ENCODE results near the gene SYNGR3.
"Not testable (repeated sequence)": the region's sequence is repeated elsewhere in the genome, so short reads cannot be mapped to it uniquely, and the experiment has no call there.

SYNGR3 gene

DNA sequence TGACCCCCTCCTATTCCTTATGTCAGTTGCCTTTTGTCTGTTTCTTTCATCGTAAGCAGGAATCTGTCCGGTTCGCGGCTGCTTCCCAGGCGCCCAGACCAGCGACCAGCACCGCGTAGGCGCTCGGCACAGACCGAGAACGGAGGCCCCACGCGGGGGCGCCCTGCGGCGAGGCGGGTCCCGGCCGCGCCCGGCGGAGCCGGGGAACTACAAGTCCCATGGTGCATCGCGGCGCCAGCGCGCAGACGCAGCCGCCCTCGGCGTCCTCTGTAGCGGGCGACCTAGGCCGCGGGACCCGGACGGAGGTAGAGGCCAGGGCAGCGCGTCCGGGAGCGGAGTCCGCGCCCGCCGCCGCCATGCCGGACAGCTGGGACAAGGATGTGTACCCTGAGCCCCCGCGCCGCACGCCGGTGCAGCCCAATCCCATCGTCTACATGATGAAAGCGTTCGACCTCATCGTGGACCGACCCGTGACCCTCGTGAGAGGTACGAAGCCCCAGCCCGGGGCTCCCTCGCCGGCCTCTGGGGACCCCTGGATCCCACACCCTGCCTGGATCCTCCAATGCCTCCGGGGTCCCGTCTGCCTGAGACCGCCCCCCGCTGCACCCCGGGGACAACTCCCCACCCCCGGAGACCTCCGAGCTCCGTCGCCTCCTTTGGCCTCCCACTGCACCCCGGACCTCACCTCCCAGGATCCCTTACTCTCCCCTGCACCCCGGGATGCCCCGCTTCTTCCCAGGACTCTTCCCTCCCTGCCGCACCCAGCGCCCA lies 30.3 kb upstream of the SYNGR3 start, which contains the start of gene NDUFB10:
NDUFB10 (plus strand) TSS at position 270 of the 771 bp plus-strand sequence; CDS start at position 357, 87 bp downstream.
- peak; percentile 87 to 93 for DNase-seq

DNA sequence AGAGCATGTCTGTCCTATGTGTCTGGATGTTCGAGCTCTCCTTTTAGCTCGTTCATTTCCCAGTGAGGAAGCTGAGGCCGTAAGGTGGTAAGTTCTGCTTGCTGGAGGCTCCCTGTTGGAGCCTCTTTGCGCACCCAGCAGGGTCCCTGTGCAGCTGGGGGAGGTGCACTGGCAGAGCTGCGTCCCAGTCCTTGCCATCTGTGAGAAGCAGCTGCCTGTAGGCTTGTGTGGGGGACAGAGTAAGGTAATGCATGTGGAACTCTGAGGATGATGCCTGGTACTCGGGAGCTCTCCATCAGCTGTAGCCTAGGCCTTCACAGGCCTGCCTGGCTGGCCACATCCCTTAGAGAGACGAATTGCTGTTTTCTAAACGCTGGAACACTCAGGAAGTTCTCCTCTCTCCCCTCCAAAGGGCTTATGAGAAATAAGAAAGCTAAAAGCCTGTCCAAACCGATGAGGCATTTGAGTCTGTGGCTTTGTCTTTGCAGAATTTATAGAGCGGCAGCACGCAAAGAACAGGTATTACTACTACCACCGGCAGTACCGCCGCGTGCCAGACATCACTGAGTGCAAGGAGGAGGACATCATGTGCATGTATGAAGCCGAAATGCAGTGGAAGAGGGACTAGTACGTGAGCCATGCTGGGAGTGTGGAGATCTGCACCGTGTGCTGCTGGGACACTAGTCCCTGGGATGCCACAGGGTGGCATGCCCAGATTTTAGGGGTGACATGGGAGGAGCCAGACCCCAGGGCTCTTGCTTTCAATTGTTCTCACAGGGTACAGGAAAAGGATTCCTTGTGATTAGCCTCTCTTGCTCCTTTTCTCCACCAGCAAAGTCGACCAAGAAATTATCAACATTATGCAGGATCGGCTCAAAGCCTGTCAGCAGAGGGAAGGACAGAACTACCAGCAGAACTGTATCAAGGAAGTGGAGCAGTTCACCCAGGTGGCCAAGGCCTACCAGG lies 28.8 kb upstream of the SYNGR3 start:
- peak in 1 of 2 donors; percentile 50 for DNase-seq

DNA sequence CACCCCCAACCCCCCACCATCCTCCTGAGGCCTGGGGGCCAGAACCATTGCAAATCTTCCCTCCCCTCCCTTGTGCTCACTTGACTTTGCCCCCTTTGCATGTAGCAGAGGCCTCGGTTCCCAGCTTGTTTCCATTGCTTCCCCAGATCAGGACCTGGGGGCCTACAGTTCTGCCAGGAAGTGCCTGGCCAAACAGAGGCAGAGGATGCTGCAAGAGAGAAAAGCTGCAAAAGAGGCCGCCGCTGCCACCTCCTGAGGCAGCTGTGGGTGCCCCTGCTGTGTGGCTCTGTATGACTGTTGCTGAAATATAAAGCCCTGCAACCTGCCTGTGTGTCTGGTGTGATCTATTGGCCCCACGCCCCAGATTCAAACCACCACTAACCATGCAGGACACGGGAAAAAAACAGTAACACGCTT lies 28.1 kb upstream of the SYNGR3 start:
- no peak for DNase-seq

DNA sequence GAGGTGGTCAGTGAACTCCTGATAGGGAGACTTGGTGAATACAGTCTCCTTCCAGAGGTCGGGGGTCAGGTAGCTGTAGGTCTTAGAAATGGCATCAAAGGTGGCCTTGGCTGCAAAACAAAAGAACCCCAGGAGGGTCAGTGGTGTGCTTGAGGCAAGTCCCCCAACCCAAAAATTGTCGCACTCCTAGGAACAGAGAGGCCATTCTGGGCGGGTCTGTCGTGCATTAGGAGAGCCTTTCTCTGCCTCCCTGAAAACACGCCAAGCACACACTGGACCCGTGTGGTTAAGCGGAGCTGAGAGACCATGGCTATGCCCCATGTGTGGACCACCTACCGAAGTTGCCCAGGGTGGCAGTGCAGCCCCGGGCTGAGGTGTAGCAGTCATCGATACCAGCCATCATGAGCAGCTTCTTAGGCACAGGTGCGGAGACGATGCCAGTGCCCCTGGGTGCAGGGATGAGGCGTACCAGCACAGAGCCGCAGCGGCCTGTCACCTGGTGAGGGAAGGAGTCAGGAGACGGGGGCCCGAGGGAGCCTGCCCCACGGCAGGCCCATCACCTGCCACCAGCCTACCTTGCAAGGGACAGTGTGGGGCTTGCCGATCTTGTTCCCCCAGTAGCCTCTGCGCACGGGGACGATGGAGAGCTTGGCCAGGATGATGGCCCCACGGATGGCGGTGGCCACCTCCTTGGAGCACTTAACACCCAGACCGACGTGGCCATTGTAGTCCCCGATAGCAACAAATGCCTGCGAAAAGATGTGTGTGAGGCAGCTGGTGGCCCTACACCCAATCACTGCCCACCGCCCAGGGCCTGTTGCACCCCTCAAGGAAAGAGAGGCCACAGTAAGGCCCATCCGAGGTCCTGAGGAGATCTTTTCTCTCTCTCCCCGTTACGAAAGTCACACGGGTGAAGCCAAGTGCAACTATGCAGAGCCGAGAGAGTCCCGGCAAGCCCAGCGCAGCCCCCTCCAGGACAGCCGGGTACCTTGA lies 27.3 kb upstream of the SYNGR3 start:
- not testable (repeated sequence) for DNase-seq

GRCh38 chr16:1963806-1964505 lies 25.8 kb upstream of the SYNGR3 start:
- peak; percentile 29 to 62 for DNase-seq

GRCh38 chr16:1964506-1965395 lies 25.0 kb upstream of the SYNGR3 start, which contains the start of gene RPS2:
TSS of gene RPS2 (minus strand) at chr16:1964826. CDS start at chr16:1964625, 201 bp downstream.
- peak; percentile 99 to 100 for DNase-seq

GRCh38 chr16:1965396-1966001 lies 24.3 kb upstream of the SYNGR3 start:
- peak in 1 of 2 donors; percentile 38 for DNase-seq

DNA sequence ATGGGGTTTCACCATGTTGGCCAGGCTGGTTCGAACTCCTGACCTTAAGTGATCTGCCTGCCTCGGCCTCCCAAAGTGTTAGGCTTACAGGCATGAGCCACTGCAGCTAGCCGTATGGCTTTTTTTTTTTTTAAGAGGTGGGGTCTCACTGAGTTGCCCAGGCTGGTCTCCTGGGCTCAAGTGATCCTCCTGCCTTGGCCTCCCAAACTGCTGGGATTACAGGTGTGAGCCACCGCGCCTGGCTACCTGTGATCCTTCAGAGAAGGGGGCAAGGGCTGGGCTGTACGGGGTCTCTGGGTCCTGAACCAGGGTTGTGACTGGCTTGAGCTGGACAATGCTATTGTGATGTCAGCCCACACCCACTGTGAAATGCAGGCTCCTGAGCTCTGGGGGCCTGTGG lies 23.3 kb upstream of the SYNGR3 start, which contains the start of gene RNF151:
RNF151 (plus strand) TSS at position 397 of the 400 bp plus-strand sequence. CDS start 26 bp downstream, outside the sequence.
- DNase-seq, result no peak

GRCh38 chr16:1968146-1968953 lies 21.4 kb upstream of the SYNGR3 start:
- no peak for DNase-seq

DNA sequence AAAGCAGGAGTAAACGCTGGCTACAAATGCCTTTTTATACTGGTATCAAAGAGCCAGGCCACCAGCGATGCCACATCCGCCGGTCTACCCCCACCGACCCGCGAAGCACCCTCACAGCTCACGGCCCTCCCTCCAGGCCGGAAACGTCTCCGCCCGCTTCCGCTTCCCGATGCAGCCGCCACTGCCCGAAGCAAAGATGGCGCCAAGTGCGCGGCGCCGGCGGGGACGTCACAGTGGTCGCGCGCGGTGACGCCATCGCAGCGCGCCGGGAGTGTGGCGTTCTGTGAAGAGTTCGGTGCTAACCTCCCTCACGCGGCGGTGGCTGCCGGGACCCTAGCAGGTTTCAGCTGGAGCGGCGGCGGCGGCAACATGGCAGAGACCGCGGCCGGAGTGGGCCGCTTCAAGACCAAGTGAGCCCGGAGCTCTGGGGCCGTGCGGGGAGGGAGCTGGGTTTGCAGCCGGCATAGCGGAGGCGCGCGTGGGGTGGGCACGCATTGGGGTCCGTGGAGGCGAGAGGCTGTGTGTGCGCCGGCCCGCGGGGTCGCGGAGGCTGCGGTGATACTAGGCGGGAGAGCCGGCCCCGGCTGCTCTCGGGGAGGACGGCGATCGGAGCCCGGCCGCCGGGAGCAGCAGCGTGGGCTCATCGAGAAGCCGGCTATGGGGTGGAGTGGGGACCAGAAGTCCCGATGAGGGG lies 17.8 kb upstream of the SYNGR3 start, which contains the start of gene TBL3:
TBL3 (plus strand) TSS at position 258 of the 694 bp plus-strand sequence; CDS start at position 370, 112 bp downstream.
- DNase-seq, result peak; percentile 95 to 98

GRCh38 chr16:1972490-1972877 lies 17.3 kb upstream of the SYNGR3 start:
- DNase-seq, result no peak

DNA sequence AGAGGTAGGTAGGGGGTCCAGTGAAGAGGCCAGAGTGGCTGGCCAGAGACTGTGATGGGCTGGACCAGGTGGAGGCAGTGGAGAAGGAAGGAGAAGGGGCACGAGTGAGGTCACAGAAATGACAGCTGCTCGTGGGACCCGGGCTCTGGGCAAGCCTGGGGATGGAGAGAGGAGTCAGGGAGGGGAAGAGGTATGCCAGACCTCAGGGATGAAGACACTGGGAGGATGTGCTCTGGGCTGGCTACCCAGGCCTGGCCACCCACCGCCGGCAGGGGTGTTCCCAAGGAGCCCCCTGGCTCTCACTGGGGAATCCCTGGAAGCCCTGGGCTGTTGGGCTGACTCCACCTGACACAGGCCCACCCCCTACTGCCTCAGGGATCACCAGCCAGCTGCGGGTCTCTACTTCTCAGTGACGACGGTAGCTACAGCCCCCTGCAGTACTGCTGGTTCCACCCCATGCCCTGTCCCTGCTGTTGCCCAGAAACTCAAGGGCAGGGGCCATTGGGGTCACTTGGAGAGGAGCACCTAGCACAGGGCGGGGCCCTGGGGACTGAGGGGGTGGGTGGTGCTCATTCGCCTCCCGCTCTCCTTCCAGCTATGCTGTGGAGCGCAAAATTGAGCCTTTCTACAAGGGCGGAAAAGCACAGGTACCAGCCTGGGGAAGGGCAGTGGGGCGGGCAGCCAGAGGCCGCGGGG lies 16.2 kb upstream of the SYNGR3 start:
- no peak for DNase-seq

DNA sequence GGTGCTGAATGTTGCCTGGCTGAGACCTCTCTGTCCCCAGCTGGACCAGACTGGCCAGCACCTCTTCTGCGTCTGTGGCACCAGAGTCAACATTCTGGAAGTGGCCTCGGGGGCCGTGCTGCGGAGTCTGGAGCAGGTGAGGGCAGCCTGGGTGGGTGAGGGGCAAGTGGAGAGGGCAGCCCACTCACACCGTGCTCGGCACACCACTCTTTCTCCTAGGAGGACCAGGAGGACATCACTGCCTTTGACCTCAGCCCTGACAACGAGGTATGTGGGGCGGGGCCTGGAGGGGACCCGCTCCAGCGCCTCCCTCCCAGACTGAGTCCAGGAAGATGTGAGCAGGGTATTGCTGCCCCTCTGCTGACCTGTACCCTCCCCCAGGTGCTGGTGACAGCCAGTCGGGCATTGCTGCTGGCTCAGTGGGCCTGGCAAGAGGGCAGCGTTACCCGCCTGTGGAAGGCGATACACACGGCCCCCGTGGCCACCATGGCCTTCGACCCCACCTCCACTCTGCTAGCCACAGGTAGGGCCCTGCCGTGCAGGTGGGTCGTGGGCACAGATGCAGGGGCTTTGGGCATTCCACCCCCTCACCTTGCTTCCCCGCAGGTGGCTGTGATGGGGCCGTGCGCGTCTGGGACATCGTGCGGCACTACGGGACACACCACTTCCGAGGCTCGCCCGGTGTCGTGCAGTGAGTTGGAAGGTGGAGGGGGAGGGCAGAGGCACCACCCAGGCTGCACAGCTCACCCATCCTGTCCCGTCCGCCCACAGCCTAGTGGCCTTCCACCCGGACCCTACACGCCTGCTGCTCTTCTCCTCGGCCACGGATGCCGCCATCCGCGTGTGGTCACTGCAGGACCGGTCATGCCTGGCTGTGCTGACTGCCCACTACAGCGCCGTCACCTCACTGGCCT lies 15.4 kb upstream of the SYNGR3 start:
- DNase-seq, result no peak

GRCh38 chr16:1975432-1976215 lies 14.1 kb upstream of the SYNGR3 start:
- DNase-seq, result no peak

- no peak for DNase-seq
Measured at GRCh38 chr16:1976216-1976520, 13.6 kb upstream of the SYNGR3 start.
